ENCODE results near the gene HNRNPF.

DNA sequence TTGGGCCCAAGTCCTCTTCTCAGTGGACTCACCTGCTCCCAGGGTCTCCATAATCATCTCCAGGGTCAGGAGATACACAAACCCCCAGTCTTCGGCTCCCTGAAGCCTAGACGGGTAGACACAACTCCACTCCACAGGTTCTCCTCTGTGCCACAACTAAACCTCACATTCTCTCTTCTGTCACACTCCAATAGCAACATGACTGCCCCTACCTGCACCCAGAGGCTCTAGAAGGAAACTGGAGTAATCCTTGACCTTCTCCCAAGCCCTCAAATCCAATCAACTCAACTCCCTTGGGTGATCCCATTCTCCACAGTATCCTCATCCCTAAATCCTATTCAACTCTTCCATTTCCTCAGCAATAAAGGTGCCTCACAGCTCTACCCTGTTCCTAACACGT lies 16.2 kb downstream of the HNRNPF start:
- TF ChIP-seq, protein P1, sequence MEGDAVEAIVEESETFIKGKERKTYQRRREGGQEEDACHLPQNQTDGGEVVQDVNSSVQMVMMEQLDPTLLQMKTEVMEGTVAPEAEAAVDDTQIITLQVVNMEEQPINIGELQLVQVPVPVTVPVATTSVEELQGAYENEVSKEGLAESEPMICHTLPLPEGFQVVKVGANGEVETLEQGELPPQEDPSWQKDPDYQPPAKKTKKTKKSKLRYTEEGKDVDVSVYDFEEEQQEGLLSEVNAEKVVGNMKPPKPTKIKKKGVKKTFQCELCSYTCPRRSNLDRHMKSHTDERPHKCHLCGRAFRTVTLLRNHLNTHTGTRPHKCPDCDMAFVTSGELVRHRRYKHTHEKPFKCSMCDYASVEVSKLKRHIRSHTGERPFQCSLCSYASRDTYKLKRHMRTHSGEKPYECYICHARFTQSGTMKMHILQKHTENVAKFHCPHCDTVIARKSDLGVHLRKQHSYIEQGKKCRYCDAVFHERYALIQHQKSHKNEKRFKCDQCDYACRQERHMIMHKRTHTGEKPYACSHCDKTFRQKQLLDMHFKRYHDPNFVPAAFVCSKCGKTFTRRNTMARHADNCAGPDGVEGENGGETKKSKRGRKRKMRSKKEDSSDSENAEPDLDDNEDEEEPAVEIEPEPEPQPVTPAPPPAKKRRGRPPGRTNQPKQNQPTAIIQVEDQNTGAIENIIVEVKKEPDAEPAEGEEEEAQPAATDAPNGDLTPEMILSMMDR (IDR thresholded peaks at IDR 0.05) = no peak
- no peak for TF ChIP-seq POLR2A (IDR thresholded peaks at IDR 0.05)
- TF ChIP-seq POLR2AphosphoS5 (IDR thresholded peaks at IDR 0.05) = no peak
